ENCODE results near the gene KRT7.
A peak's percentile ranks its signal among the peaks of the same experiment; 100 is the strongest.

KRT7 gene

GRCh38 chr12:52200086-52200780 is 32.8 kb upstream of the KRT7 start:
- DNase-seq: no peak

GRCh38 chr12:52200781-52201450 is 32.1 kb upstream of the KRT7 start:
- DNase-seq: no peak

- DNase-seq: no peak
Measured at GRCh38 chr12:52201451-52201839, 31.6 kb upstream of the KRT7 start.

DNA sequence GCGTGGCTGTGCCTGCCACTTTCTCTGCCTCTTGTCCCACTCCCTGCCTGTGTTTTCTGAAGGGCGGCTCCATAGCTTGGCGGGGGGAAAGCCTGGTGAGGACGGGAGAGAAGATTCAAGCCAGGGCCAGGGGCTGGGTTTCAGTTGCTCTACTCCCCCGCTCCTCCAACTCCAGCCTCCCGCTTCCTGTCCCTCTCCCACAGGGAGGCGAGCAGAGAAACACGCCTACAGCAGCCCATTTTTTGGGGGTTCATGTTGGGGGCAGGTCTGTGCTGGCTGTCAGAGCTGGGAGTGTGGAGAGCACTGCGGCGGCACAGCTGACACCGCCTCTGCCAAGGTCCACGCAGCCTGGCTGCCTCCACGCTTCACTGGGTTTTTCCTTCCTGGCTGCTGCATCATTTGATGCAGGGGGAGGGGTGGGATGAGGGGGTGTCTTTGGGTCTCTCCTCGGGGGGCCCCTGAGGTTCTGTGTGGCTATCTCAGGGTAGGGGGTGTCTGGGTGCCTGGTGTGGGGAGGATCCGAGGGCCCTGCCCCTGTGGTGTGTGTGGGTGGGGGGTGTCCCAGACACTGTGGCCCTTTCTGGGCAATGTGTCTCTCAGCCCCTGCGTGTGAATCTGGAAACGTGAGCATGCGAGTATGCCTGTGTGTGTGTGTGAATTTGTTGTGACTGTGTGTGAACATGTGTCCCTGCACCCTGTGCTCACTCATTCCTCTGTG is 30.5 kb upstream of the KRT7 start:
- no peak for DNase-seq

GRCh38 chr12:52203079-52203921 is 29.7 kb upstream of the KRT7 start:
- no peak for DNase-seq

- DNase-seq: no peak
Measured at GRCh38 chr12:52204095-52204930, 28.7 kb upstream of the KRT7 start.

DNA sequence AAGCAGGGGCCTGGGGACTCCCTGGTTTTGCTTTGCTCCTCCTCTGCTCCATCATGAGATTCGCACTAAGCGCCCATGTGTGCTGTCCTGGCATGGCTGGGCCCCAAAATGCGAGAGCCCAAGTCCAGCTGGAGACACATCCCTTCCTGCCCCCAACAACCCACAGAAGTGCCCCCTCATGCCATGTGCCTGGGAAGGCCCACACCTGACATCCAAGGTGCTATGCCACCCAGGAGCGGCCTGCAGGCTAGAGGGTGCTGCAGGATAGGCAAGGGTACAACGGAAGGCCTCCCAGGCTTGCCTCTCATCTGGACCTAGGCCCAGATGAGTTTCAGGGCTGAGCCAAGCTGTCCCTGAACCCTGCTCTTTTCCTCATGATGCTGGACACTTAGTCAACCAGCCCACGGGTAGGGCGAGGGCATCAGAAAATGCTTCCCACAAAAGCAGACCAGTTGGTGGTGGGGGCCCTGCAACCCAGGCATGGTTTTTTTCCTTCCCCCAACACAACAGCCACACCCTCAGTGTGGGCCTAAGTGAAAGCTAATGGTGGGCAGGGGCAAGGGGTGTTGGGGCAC is 28.0 kb upstream of the KRT7 start:
- DNase-seq: peak; percentile 16

GRCh38 chr12:52205612-52206303 is 27.3 kb upstream of the KRT7 start:
- DNase-seq: peak; percentile 9

DNA sequence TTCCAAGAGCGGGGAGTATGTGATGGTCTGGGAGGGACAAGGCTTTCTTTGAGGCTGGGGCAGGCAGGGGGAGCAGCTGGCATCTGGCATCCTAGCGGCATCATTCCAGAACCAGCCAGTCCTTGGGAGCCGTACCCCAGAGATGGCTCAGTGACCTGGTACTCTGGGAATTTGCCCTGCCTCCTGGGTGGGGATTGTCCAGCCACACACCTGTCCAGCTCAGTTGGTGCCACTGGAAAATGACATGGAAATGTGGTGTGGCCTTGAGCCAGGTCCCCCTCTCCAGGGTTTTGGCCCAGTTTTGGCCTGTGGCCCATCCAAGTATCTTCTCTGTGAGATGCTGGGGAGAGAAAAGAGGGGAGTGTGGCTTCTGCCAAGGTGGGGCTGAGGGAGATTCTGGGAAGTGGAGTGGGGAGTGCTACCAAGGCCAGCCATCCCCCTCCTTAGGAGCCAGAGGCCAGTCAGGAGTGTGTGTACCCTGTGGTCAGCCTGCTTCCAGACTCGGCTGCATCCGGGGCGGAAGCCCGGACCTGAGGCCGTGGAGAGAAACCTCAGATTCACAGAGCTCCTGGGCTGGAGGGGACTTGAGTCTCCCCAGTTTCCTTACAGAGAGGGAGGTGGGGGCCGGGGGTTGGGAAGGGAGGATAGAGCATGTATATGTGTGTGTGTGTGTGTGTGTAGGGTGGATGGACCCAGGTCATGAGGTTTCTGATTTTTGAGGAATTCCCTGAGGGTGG is 26.6 kb upstream of the KRT7 start:
- DNase-seq: peak; percentile 47

DNA sequence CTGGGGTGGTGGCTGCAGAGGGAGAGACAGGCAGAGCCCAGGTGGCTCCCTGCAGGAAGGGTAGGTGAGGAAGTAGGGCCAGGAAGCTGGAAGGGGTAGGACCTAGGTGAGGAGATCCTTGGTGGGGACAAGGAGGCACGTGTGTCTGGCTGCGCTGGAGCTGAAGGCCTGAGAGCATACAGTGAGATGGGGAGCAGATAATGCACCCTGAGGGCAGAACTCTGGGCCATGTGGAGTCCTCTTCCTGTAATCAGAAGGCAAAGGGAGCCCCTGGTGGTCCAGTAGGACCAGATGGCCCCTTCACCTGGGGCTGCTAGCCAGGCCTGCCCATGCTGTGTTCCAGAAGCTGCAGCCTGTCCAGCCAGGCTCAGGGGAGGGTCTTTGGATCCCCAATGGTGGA is 25.9 kb upstream of the KRT7 start:
- DNase-seq: no peak

DNA sequence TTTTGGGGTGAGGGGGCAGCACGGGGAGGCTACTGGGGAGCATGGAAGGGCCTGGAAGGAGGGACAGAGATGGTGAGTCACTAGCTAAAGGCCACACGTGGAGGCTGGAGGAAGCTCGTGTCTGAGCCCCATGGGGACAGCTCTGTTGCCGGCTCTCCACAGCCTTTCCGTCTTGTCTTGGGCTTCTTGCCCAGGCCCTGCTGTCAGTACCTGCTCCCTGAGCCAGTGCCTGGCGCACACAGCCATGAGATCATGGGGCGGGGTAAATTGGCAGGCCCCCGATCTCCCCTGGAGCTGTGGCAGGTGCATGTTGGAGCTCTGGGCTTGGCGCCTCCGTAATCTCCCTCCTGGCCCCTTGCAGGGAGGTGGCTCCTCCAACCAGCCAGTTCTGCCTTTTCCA is 25.1 kb upstream of the KRT7 start:
- DNase-seq: no peak

DNA sequence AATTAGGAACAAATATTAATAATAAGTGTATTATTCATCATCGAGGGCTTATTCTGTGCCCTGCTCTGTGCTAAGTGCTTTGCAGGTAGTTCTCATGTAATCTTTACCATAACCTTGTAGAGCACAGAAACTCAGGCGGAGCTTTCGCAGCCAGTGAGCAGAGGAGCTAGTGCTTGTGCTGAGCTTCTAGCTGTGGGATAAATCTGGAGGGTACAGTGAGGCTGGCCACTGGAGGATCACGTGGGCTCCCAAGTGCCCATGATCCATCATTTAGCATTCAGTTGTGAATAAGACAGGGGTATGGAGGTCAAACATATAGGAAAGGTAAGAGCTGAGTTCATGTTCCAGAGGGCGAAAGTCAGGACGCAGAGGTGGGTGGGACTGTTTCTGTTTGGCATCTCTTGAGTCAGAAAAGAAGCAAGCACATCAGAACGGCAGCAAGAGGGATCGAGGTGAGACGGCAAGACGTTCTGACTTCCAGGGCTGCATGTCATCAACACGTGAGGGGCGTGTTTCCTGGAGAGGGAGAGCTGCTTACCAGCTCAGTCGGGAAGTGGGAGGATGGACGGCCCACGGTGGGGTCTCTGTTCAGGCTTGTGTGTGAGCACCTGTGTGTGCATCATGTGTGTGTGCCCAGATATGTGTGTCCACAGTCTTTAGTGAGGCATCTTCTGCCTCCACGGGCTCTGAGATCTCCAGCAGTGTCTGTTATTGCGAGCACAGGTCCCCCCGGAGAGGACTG is 24.4 kb upstream of the KRT7 start:
- no peak for DNase-seq

GRCh38 chr12:52209321-52209720 is 23.7 kb upstream of the KRT7 start:
- DNase-seq: no peak

DNA sequence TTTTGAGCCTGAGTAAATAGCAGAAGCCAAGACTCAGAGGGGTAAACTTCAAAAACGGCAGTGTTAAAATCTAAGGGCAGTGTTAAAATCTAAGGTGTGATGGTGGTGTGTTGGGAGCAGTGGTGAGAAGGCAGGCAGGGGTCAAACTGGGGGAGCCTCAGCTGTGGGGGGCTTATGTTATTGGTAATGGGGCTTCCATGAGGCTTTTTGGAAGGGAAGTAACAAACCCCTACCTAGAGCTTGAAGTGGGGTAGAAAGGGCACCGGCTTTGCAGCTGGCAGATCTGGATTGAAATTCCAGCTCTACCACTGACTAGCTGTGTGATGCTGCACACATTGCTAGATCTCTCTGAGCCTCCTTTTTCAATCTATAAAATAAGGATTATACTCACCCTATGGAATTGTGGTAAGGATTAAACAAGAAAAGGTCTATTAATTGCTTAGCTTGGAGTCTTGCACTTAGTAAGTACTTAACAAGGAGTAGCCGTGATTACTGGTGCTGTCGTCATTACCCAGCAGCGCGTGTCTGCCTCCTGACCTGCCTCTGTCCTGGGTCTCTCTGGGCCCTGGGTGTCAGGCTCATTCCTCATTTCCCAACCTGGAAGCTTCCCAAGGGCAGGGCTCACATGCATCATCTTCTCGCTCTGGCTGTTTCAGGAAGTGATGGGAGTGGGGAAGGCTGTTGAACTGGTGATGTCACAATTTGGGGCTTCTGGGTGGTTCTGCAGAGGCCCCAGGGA is 22.7 kb upstream of the KRT7 start:
- DNase-seq: no peak

GRCh38 chr12:52210925-52211650 is 22.0 kb upstream of the KRT7 start:
- DNase-seq: no peak

- DNase-seq: no peak
Measured at GRCh38 chr12:52211716-52212585, 21.1 kb upstream of the KRT7 start.
